C4-2B (cell line): ENCODE measurements around the gene TNFRSF8.

Source experiments
- H3K27ac ChIP-seq: fragments of 450-650 bp; 2 replicates; pipeline ENCODE4 v1.5.1; 2017
- ZFX ChIP-seq: fragments of 450-650 bp; IDR thresholded peaks from 2 replicates; pipeline ENCODE4 v1.6.1; 2017
- TF ChIP-seq, protein P1 (sequence below): fragments of 450-650 bp; conservative IDR thresholded peaks from 2 replicates; pipeline ENCODE4 v1.5.1; 2017; ENCODE audit warnings: mild to moderate bottlenecking

The TNFRSF8 gene

DNA sequence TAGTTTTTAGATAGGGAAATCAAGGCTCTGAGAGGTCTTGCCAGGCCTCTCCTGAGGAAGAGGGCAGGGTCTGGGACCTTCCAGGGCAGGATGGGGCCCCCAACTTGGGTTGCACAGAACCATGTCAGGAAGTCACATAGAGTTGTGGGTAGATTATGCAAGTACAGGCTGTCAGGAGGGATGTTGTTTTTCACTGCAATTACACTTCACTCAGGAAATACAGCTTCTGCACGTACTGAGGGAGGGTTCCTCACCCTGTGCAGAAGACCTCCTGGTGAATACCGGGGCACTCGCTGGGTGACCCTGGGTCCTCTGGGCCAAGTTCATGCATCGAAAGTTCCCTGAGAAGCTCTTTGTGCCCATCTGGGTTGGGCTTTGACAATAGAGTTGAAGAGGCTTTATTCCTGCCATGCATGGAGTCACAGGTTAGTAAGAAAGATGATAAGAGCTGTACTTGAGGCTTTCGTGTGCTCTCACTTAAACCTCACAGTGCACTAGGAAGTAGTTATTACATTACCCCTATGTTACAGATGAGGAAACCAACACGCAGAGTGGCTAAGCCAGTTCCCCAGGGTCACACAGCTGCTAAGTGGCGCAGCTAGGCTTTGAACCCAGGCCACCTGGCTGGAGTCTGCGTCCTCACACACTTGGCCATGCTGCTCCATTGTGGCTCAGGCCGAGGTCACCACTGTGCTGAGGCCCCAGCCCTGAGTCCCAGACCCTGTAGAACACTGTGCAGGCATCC lies 87.5 kb downstream of the TNFRSF8 start:
- H3K27ac ChIP-seq, result no peak overlapping the region

DNA sequence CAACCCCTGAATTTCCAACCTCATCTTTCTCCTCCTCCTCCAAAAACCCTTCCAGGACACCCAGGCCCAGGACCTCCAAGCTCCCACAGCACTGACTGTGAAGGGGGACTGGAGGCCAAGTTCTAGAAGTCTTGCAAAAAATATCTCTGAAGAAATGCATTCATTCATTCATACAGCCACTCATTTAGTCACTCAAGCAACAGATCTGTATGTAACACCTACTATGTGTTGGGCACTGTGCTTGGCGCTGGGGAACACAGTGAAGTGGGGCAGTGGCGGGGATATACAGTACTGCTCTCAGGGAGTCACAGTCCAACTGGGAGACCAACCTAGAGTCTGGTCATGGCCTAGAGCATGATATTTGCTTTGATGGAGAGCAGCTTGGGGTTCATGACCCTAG lies 88.4 kb downstream of the TNFRSF8 start:
- H3K27ac ChIP-seq, result no peak overlapping the region
- TF ChIP-seq ZFX, result no peak
- TF ChIP-seq, protein P1, sequence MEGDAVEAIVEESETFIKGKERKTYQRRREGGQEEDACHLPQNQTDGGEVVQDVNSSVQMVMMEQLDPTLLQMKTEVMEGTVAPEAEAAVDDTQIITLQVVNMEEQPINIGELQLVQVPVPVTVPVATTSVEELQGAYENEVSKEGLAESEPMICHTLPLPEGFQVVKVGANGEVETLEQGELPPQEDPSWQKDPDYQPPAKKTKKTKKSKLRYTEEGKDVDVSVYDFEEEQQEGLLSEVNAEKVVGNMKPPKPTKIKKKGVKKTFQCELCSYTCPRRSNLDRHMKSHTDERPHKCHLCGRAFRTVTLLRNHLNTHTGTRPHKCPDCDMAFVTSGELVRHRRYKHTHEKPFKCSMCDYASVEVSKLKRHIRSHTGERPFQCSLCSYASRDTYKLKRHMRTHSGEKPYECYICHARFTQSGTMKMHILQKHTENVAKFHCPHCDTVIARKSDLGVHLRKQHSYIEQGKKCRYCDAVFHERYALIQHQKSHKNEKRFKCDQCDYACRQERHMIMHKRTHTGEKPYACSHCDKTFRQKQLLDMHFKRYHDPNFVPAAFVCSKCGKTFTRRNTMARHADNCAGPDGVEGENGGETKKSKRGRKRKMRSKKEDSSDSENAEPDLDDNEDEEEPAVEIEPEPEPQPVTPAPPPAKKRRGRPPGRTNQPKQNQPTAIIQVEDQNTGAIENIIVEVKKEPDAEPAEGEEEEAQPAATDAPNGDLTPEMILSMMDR, result no peak

More for the DNA sequence above, 87.5 kb downstream of the TNFRSF8 start:
- TF ChIP-seq, protein P1, result no peak
- TF ChIP-seq ZFX, result no peak

DNA sequence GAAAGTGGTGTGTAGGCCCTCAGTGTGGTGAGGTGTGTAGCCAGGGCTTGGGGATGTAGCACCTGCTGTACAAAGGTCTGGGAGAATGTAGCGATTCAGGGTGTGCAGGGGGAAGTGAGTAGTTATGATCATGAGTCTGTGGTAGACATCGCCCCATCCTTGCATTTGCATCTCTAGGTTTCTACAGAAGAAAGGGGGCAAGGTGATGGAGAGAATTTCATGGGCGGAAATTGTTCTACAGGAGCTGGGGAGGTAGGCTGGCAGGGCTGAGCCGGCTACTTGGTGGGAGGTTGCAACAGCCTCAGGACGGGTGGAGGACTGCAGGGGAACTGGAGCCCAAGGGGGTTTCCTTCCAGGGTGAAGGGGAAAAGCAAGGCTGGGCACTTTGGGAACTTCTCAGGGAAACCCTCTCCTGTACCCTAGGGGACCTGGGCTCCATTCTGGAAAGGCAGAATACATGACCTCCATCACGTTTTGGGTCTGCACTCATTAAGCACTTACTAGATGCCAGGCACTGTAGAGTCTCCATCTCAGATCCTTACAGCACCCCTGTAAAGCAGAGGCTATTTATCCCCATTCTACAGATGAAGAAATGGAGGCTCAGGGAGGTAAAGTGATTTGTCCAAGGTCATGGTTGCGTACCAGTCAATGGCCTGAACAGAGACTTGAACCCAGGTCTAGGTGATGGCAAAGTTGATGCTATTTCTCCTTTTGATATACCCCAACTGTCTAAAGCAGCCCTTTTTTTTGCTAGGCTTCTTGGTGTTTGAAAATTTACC lies 89.2 kb downstream of the TNFRSF8 start:
- no peak overlapping the region for H3K27ac ChIP-seq
- no peak for TF ChIP-seq ZFX
- TF ChIP-seq, protein P1, result no peak

DNA sequence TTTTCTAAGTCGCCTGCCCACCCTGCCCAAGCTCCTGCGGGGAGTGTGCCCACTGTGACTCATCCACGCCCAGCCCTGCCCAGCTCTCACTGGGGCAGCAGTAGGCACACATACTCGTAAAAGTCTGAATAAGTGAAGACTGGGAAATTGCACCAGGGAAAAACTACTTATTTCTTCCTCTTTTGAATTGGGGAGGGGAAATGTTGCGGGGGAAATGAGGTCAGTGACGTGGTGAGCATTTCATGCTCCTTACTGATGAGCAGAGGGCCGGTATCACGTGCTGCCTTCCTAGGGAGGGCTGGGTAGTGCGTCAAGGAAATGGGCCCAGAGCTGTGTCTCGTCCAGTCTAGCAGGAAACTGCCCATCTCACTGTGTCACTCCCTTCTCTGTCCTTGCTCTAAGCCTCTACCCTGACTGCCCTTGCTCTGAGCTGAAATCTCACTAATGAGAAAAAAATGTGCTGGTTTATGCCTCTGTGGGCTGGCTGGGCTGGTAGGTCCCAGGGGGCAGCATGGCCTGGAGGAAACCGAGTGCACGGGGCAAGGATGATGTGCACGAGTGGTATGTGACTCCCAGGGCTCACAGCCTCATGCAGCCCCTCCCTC lies 90.2 kb downstream of the TNFRSF8 start:
- no peak for TF ChIP-seq ZFX
- TF ChIP-seq, protein P1, result no peak
- no peak overlapping the region for H3K27ac ChIP-seq

DNA sequence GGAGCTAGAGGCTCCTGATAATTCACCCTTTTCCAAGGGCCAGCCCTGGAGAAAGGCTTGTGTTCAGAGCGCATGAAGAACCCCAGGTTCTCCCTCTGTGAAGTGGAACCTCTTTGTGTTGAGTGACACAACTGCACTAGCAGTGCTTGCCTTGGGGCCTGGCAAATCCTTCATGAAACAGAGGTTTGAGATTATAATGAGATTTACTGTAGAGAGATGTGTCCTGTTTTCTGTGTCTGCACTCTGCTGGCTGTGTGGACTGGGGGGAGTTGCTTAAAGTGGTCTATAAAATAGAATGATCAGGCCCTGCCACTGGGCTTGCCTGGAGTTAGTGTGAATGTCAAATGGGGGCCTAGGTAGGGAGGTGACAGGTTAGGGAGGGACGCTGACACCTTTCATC lies 92.2 kb downstream of the TNFRSF8 start:
- H3K27ac ChIP-seq, result no peak overlapping the region

DNA sequence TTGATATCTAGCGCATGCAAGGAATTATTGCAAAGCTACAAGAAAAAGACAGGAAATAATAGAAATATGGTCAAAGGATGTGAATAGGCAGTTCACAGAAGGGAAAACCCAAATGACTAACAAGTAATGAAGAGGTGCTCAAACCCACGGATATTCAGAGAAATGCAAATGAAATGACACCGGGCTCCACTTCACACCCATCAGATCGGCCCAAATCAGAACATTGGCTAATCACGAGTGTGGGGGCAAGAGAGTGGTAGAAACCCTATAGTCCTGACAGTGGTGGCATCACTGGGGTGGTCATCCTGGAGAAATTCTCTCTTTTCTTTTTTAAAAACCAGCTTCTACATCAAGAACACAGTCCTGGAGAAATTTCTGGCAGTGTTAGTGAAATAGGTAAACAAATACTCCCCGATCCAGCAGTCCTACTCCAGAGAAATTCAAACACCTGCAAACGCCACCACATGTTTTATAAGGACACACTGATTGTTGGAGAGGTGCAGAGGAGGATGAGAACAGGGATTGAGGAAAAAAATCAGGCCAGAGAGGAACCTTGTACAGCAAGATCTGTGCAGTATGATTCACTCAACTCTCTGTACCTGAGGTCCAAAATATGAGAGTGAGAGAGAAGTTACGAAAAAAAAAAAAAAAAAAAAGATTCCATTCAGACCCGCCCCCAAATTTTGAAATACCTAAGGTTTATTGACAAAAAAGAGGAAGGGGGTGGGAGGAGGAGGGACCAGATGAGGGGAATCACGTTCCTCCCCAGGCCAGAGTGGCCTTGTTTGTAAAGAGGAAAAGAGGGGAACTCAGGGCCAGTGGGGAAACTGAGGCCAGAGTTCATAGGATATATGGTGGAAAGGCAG lies 94.5 kb downstream of the TNFRSF8 start:
- TF ChIP-seq, protein P1, result no peak
- TF ChIP-seq ZFX, result no peak
- H3K27ac ChIP-seq, result no peak overlapping the region

More for the DNA sequence above, 92.2 kb downstream of the TNFRSF8 start:
- TF ChIP-seq, protein P1, result no peak
- TF ChIP-seq ZFX, result no peak
